ENCODE data around the gene KDM5B. TPM values are rescaled to one million over a fixed set of nuclear protein-coding genes. Genes with fewer than 3 reads are reported as not detected.

KDM5B gene
- total RNA-seq, 1 experiment from 2014 or later: 62.7 TPM

GRCh38 chr1:202689493-202690342 is 118.5 kb downstream of the KDM5B start:
- no peak for DNase-seq
- Histone ChIP-seq H3K4me3 (ENCODE audit: low read depth, low read length) (no peak overlapping the region), H3K27me3 (replicated peaks; ENCODE audit: control insufficient read depth, insufficient read depth, low read length) (no peaks in the 10 kb centered on the region), H3K36me3 (ENCODE audit: control insufficient read depth, insufficient read depth, low read length) (no peaks in the 10 kb centered on the region), H3K4me1 (no peaks in the 10 kb centered on the region), H3K9me3 (no peaks in the 10 kb centered on the region)
- H3K36me3 Mint-ChIP-seq (ENCODE audit: insufficient read depth, unreplicated experiment): no peaks in the 10 kb centered on the region
- no peak for TF ChIP-seq CTCF (IDR thresholded peaks at IDR 0.05; ENCODE audit: insufficient read depth in 1 of 2, low read depth in 1 of 2, low read length in 1 of 2, severe bottlenecking in 1 of 2, unreplicated experiment in 1 of 2)
- ChIA-PET POLR2A (no interaction called here), CTCF (no interaction called here)
- peaks cover 30% of the 10 kb centered on the region for H3K27me3 Mint-ChIP-seq (ENCODE audit: insufficient read depth, unreplicated experiment)
- intact Hi-C loops (cut with micrococcal nuclease; ENCODE audit: unreplicated experiment): no loop called here
- no peaks in the 10 kb centered on the region for H3K9me3 Mint-ChIP-seq (ENCODE audit: unreplicated experiment)
- no peak overlapping the region for H3K4me3 Mint-ChIP-seq (ENCODE audit: unreplicated experiment)
- no peak overlapping the region for H3K27ac Mint-ChIP-seq (ENCODE audit: unreplicated experiment)
- no peaks in the 10 kb centered on the region for H3K4me1 Mint-ChIP-seq (ENCODE audit: low read depth, unreplicated experiment)
- BruUV-seq (replicated peaks): no TSS peak

DNA sequence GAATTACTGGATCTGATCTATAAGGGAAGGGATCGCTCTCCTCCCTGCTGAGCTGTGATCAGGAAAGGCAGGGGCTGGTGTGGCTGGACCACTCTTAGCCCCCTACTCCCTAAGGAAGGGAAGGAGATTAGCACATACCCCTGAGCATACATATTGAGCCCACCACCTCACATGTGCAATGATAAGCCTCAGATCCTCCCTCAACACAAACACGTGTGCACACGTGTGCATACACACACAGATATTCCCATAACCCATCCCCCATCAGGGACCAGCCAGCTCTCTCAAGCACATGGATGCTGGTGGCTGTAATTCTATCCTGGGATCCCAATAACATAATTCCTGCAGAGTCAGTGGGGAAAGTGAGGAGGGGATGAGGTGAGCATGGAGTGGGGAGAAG is 119.1 kb downstream of the KDM5B start:
- H3K9me3 Mint-ChIP-seq (ENCODE audit: unreplicated experiment): no peaks in the 10 kb centered on the region
- DNase-seq: no peak
- ChIA-PET CTCF (no interaction called here), POLR2A (no interaction called here)
- Histone ChIP-seq H3K9me3 (no peaks in the 10 kb centered on the region), H3K36me3 (ENCODE audit: control insufficient read depth, insufficient read depth, low read length) (no peaks in the 10 kb centered on the region), H3K4me1 (no peaks in the 10 kb centered on the region), H3K27me3 (replicated peaks; ENCODE audit: control insufficient read depth, insufficient read depth, low read length) (no peaks in the 10 kb centered on the region), H3K4me3 (ENCODE audit: low read depth, low read length) (no peak overlapping the region)
- no peak overlapping the region for H3K4me3 Mint-ChIP-seq (ENCODE audit: unreplicated experiment)
- H3K27ac Mint-ChIP-seq (ENCODE audit: unreplicated experiment): no peak overlapping the region
- BruUV-seq (replicated peaks): no TSS peak
- no peak for TF ChIP-seq CTCF (IDR thresholded peaks at IDR 0.05; ENCODE audit: insufficient read depth in 1 of 2, low read depth in 1 of 2, low read length in 1 of 2, severe bottlenecking in 1 of 2, unreplicated experiment in 1 of 2)
- H3K4me1 Mint-ChIP-seq (ENCODE audit: low read depth, unreplicated experiment): no peaks in the 10 kb centered on the region
- H3K36me3 Mint-ChIP-seq (ENCODE audit: insufficient read depth, unreplicated experiment): no peaks in the 10 kb centered on the region
- H3K27me3 Mint-ChIP-seq (ENCODE audit: insufficient read depth, unreplicated experiment): peaks cover 33% of the 10 kb centered on the region
- intact Hi-C loops (cut with micrococcal nuclease; ENCODE audit: unreplicated experiment): no loop called here

DNA sequence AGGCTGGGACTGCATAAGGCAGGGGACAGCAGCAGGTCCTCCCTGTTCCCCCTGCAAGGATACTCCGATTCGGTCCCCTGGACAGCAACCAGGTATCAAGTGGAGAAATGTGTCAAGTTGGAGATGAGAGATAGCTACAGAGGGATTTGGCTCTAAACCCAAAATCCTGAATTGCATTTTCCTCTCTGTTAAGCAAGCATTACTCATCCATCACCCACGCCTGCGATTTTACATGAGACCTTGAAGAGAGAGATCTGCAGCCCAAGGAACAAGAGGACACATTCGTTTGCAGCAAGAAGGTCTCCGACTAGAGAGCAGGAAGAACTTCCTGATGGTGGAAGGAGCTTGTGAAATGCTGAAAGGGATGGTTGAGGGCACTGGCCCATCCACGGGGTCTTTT is 119.8 kb downstream of the KDM5B start:
- intact Hi-C loops (cut with micrococcal nuclease; ENCODE audit: unreplicated experiment): no loop called here
- H3K4me3 Mint-ChIP-seq (ENCODE audit: unreplicated experiment): no peak overlapping the region
- POLR2A ChIA-PET: no interaction called here
- H3K36me3 Mint-ChIP-seq (ENCODE audit: insufficient read depth, unreplicated experiment): no peaks in the 10 kb centered on the region
- no peak overlapping the region for H3K4me3 ChIP-seq (ENCODE audit: low read depth, low read length)
- no TSS peak for BruUV-seq (replicated peaks)
- CTCF ChIA-PET: no interaction called here
- no peak for TF ChIP-seq CTCF (IDR thresholded peaks at IDR 0.05; ENCODE audit: insufficient read depth in 1 of 2, low read depth in 1 of 2, low read length in 1 of 2, severe bottlenecking in 1 of 2, unreplicated experiment in 1 of 2)
- H3K9me3 Mint-ChIP-seq (ENCODE audit: unreplicated experiment): no peaks in the 10 kb centered on the region
- no peaks in the 10 kb centered on the region for H3K4me1 Mint-ChIP-seq (ENCODE audit: low read depth, unreplicated experiment)
- no peaks in the 10 kb centered on the region for H3K4me1 ChIP-seq
- no peak for DNase-seq
- H3K27ac Mint-ChIP-seq (ENCODE audit: unreplicated experiment): no peak overlapping the region
- H3K27me3 Mint-ChIP-seq (ENCODE audit: insufficient read depth, unreplicated experiment): peaks cover 34% of the 10 kb centered on the region
- no peaks in the 10 kb centered on the region for H3K9me3 ChIP-seq
- no peaks in the 10 kb centered on the region for H3K27me3 ChIP-seq (replicated peaks; ENCODE audit: control insufficient read depth, insufficient read depth, low read length)
- no peaks in the 10 kb centered on the region for H3K36me3 ChIP-seq (ENCODE audit: control insufficient read depth, insufficient read depth, low read length)
